DOHH2 (cell line): ENCODE measurements around the gene TAB3.

Experiments used
- EZH2phosphoT487 ChIP-seq: fragments of 200-600 bp; sonication (generic); IDR thresholded peaks from 2 replicates; pipeline ENCODE4 v1.6.1; 2017; ENCODE audit warnings: borderline replicate concordance, mild to moderate bottlenecking, antibody characterized with exemption, low read length, moderate library complexity, mixed read lengths
- TF ChIP-seq, protein P1 (sequence below): fragments of 200-600 bp; sonication (generic); IDR thresholded peaks from one replicate; pipeline ENCODE4 v1.5.1; 2014; ENCODE audit warnings: antibody characterized with exemption, mild to moderate bottlenecking, low read depth, low read length; ENCODE audit not compliant: poor library complexity, severe bottlenecking

DNA sequence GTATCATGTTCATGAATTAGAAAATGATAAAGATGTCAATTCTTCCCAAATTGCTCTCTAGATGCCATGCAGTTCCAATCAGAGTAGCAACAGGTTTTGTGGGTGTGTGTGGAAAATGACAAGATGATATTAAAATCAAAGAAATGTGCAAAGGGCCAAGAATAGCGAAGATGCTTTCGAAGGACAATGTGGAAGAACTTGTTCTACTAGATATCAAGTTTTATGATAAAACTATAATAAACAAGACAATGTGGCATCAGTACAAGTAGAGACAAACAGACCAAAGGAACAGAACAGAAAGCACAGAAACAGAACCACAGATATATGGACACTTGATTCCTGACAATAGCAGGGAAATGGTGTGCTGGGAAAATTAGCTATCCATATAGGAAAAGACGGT, 9.0 kb downstream of the TAB3 start:
- TF ChIP-seq, protein P1, sequence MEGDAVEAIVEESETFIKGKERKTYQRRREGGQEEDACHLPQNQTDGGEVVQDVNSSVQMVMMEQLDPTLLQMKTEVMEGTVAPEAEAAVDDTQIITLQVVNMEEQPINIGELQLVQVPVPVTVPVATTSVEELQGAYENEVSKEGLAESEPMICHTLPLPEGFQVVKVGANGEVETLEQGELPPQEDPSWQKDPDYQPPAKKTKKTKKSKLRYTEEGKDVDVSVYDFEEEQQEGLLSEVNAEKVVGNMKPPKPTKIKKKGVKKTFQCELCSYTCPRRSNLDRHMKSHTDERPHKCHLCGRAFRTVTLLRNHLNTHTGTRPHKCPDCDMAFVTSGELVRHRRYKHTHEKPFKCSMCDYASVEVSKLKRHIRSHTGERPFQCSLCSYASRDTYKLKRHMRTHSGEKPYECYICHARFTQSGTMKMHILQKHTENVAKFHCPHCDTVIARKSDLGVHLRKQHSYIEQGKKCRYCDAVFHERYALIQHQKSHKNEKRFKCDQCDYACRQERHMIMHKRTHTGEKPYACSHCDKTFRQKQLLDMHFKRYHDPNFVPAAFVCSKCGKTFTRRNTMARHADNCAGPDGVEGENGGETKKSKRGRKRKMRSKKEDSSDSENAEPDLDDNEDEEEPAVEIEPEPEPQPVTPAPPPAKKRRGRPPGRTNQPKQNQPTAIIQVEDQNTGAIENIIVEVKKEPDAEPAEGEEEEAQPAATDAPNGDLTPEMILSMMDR: no peak
- no peak for TF ChIP-seq EZH2phosphoT487
